Adrenal gland (tissue), 12 donors: ENCODE measurements around the gene VAMP2. TPM values are rescaled to one million over a fixed set of nuclear protein-coding genes. Genes with fewer than 3 reads are reported as not detected.

Experiments
- DNase-seq, 7 donors: peaks; one replicate each; pipeline ENCODE4 v3.0.0-alpha.2; 2019 to 2020
- H3K27ac ChIP-seq, 5 donors: fragments of 200-600 bp; sonication (generic) in 4 of 5; 1 replicate in 3 of 5; 2 replicates in 2 of 5; pipeline versions ENCODE4 v1.5.1 to v1.8.0; 2016 to 2020; ENCODE audit warnings: mild to moderate bottlenecking in 1 of 5
- H3K27me3 ChIP-seq: fragments of 200-600 bp; 2 replicates; pipeline ENCODE4 v1.8.0; 2021
- H3K36me3 ChIP-seq, 2 donors: fragments of 200-600 bp; replicated peaks in 1 of 2; 1 replicate in 1 of 2; 2 replicates in 1 of 2; pipeline versions ENCODE4 v1.5.1 to v1.8.0; 2018 to 2022
- H3K4me1 ChIP-seq, 2 donors: fragments of 200-600 bp; replicated peaks in 1 of 2; 1 replicate in 1 of 2; 2 replicates in 1 of 2; pipeline versions ENCODE4 v1.5.1 to v1.8.0; 2018 to 2021
- H3K4me3 ChIP-seq, 4 donors: fragments of 200-600 bp; sonication (generic) in 3 of 4; one replicate each; pipeline ENCODE4 v1.5.1; 2016 to 2018
- H3K9me3 ChIP-seq, 3 donors: fragments of 200-600 bp; sonication (generic) in 1 of 3; replicated peaks in 1 of 3; 1 replicate in 2 of 3; 2 replicates in 1 of 3; pipeline versions ENCODE4 v1.5.1 to v1.8.0; 2016 to 2021
- CTCF ChIP-seq, 6 experiments: fragments of 450-650 bp in 4 of 6; fragments of 200-600 bp in 2 of 6; sonication (generic) in 1 of 6; IDR thresholded peaks; 1 replicate in 5 of 6; 2 replicates in 1 of 6; pipeline versions ENCODE4 v1.5.1 to v1.8.0; 2016 to 2021; ENCODE audit warnings: antibody characterized with exemption in 6 of 6, mild to moderate bottlenecking in 2 of 6, moderate library complexity in 1 of 6
- POLR2A ChIP-seq, 2 donors: fragments of 450-650 bp; IDR thresholded peaks; one replicate each; pipeline ENCODE4 v1.6.1; 2017; ENCODE audit warnings: antibody characterized with exemption in 2 of 2, mild to moderate bottlenecking in 2 of 2, moderate library complexity in 1 of 2
- WGBS, 4 donors: extraction: QIAGEN DNeasy Blood & Tissue Kit in 2 of 4; methylation state at CpG; one replicate each; pipeline versions ENCODE4 v1.1.5 to v1.1.7; 2013 to 2017; 5-methylcytosine and 5-hydroxymethylcytosine counted together
- intact Hi-C, 2 donors: fragments of 100-400 bp; cut with DNase I; formaldehyde crosslinking; loops; one replicate each; pipeline versions ENCODE4 v1.14.1 to v1.15.0; 2022 to 2023
- polyA plus RNA-seq, 3 donors: library from polyadenylated mRNA; stranded (reverse); fragments of 200-250 nt in 2 of 3; fragments of 350-450 nt in 1 of 3; fragmentation: Illumina TruSeq in 1 of 3; extraction: RNeasy Lipid Tissue Mini Kit (QIAGEN cat#74804) in 1 of 3; gene quantifications; one replicate each; pipeline ENCODE4 v1.2.3, GENCODE V29; 2013 to 2014
- total RNA-seq, 9 donors: library from RNA; depleted of rRNA in 4 of 9; stranded (reverse); fragments of >200 nt in 4 of 9; fragments of 120-200 nt in 1 of 9; fragmentation: NEBNext Ultra II Directional in 1 of 9; extraction: Animal tissue kit (Norgen Biotek cat#: 25700) in 1 of 9; gene quantifications; one replicate each; pipeline versions ENCODE4 v1.1.0 to v1.2.4, GENCODE V29; 2013 to 2023
- donor health status: healthy with polysubstance abuse.
- donor health status: Bipolar disorder and iron deficiency.
- donor health status: DM: yes; HTN: yes; CAD: no.
- donor health status: DM: no; HTN: no; CAD: no.
- donor health status: DM: no; HTN: no; CAD: no.
- donor health status: DM: yes; HTN: yes; CAD: no.

The VAMP2 gene
- total and polyA plus RNA-seq, 12 donors, result 18.8 to 206 (median 73.5) TPM

DNA sequence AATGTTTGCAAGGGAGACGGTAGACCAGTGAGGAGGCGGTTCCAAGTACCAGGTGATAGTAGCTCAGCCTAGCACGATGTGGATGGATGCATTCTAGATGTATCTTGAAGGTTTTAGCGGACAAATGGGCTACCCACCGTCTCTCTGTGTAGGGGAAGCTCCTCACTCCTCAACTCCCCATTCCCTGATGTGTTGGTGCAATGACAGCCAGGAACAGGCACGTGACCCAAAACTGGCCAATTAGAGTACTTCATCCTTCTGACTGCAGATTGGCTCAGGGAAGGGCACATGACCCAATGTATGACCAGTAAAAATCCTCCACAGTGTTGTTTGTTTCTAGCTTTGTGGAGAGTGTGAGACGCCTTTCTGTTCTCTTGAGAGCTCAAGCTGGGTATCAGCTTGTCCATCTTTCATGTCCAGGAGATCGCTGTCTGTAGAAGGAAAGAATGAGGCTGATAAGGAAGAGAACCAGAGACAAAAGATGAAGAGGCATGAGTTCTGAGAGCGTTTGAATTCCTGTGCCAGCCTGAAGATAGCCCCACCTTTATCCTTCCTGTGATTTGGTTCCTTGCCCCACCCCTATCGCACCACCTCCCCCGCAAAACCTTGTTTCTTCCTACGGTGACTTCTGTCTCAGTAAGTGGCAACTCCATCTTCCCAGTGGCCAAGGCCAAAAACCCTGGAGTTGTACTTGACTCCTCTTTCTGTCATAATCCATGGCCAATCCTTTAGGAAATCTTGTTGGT, 29.5 kb upstream of the VAMP2 start:
- Histone ChIP-seq H3K27me3 (no peaks in the 10 kb centered on the region), H3K9me3 (no peaks in the 10 kb centered on the region), H3K36me3 (no peaks in the 10 kb centered on the region), H3K4me3 (peak overlapping the region in 1 of 4 donors; percentile 56), H3K27ac (peak overlapping the region; percentile 6 to 88 (median 55)), H3K4me1 (peaks cover 27 to 41% of the 10 kb centered on the region in 2 donors)
- 6 to 11% (median 8%) methylated on average over 12 of the region's 12 CpGs for WGBS, 4 donors
- TF ChIP-seq CTCF (IDR thresholded peaks at IDR 0.05) (no peak), POLR2A (IDR thresholded peaks at IDR 0.05) (peak in 1 of 2 donors; percentile 85)
- DNase-seq, result peak; percentile 81 to 97 (median 92)
- intact Hi-C loops, result no loop called here

- H3K9me3 ChIP-seq, result no peaks in the 10 kb centered on the region
- WGBS, 4 donors, result 36 to 44% (median 38%) methylated on average over 6 of the region's 6 CpGs
- no peak for DNase-seq
- H3K36me3 ChIP-seq, result no peaks in the 10 kb centered on the region
- TF ChIP-seq POLR2A (IDR thresholded peaks at IDR 0.05) (no peak), CTCF (IDR thresholded peaks at IDR 0.05) (no peak)
- no peaks in the 10 kb centered on the region for H3K27me3 ChIP-seq
- H3K27ac ChIP-seq, result peak overlapping the region in 4 of 5 donors; percentile 39 to 96 (median 72)
- H3K4me3 ChIP-seq, result peak overlapping the region in 1 of 4 donors; percentile 87
- intact Hi-C loops, result no loop called here
- peaks cover 30 to 38% of the 10 kb centered on the region in 2 donors for H3K4me1 ChIP-seq
These were observed 27.8 kb upstream of the VAMP2 start for GRCh38 chr17:8190506-8190905.

- peak within 1 kb of the TSS; percentile 91 to 96 (median 95) for H3K27ac ChIP-seq
- TF ChIP-seq POLR2A (IDR thresholded peaks at IDR 0.05) (peak; percentile 42 to 89), CTCF (IDR thresholded peaks at IDR 0.05) (peak in 1 of 6 experiments; percentile 18)
- 0 to 1% (median 1%) methylated on average over 17 to 70 of the region's 70 CpGs for WGBS, 4 donors
- intact Hi-C loops, result loop anchor here (5.0 to 10.0 kb wide), 2 partner anchors 37 to 65 kb away; partner anchors contain the start of gene HES7 (in 1 of the 2)
- no peaks in the 10 kb centered on the region for H3K9me3 ChIP-seq
- DNase-seq, result peak; percentile 96 to 99 (median 99)
- peaks cover 31 to 38% of the 10 kb centered on the region in 2 donors for H3K4me1 ChIP-seq
- H3K4me3 ChIP-seq, result peak within 1 kb of the TSS; percentile 62 to 98 (median 86)
- no peaks in the 10 kb centered on the region for H3K36me3 ChIP-seq
- no peaks in the 10 kb centered on the region for H3K27me3 ChIP-seq
These were observed 27.1 kb upstream of the VAMP2 start, which contains the start of gene BORCS6 for GRCh38 chr17:8189711-8190477. BORCS6 (minus strand) TSS chr17:8190180; CDS start chr17:8190140, 40 bp downstream.
